Smooth muscle cell (in vitro differentiated cells): ENCODE data around the gene SLIT1. TPM values are rescaled to one million over a fixed set of nuclear protein-coding genes. Genes with fewer than 3 reads are reported as not detected.

Experiments used
- DNase-seq: peaks from one replicate; lab custom pipeline; 2025; ENCODE audit not compliant: unreplicated experiment; lab: John Stamatoyannopoulos, UW
- H2AFZ ChIP-seq: fragments of 200-600 bp; sonication (generic); 2 replicates; pipeline ENCODE4 v1.6.0; 2016; ENCODE audit warnings: antibody characterized with exemption, low read depth, mild to moderate bottlenecking
- H3F3A ChIP-seq: fragments of 200-600 bp; sonication (generic); 2 replicates; pipeline ENCODE4 v1.6.0; 2017; ENCODE audit warnings: antibody characterized with exemption, low read depth
- H3K27ac ChIP-seq: fragments of 200-600 bp; sonication (generic); 2 replicates; pipeline ENCODE4 v1.5.1; 2016; ENCODE audit warnings: low read depth, mild to moderate bottlenecking
- H3K27me3 ChIP-seq: fragments of 200-600 bp; sonication (generic); 2 replicates; pipeline ENCODE4 v1.6.1; 2016; ENCODE audit warnings: low read depth, mild to moderate bottlenecking
- H3K36me3 ChIP-seq: fragments of 200-600 bp; sonication (generic); 2 replicates; pipeline ENCODE4 v1.5.1; 2016; ENCODE audit warnings: low read depth
- H3K4me1 ChIP-seq: fragments of 200-600 bp; sonication (generic); 2 replicates; pipeline ENCODE4 v1.5.1; 2016; ENCODE audit warnings: low read depth
- H3K4me2 ChIP-seq: fragments of 200-600 bp; sonication (generic); 2 replicates; pipeline ENCODE4 v1.6.0; 2016; ENCODE audit warnings: mild to moderate bottlenecking
- H3K4me3 ChIP-seq: fragments of 200-600 bp; sonication (generic); 2 replicates; pipeline ENCODE4 v1.5.1; 2016; ENCODE audit warnings: mild to moderate bottlenecking
- H3K79me2 ChIP-seq: fragments of 200-600 bp; sonication (generic); 2 replicates; pipeline ENCODE4 v1.6.0; 2016; ENCODE audit warnings: low read depth, mild to moderate bottlenecking
- H3K9ac ChIP-seq: fragments of 200-600 bp; sonication (generic); 2 replicates; pipeline ENCODE4 v1.6.0; 2016; ENCODE audit warnings: low read depth
- H3K9me3 ChIP-seq: fragments of 200-600 bp; sonication (generic); replicated peaks from 2 replicates; pipeline ENCODE4 v1.5.1; 2016; ENCODE audit warnings: low read depth
- H4K20me1 ChIP-seq: fragments of 200-600 bp; sonication (generic); 2 replicates; pipeline ENCODE4 v1.6.0; 2016; ENCODE audit warnings: low read depth
- WGBS: methylation state at CpG from one replicate; pipeline ENCODE4 v1.1.7; 2016; ENCODE audit warnings: low lambda C conversion rate; 5-methylcytosine and 5-hydroxymethylcytosine counted together
- polyA plus RNA-seq: library from polyadenylated mRNA; unstranded; fragments of >200 nt; fragmentation: Nextera tagmentation; extraction: Ambion mirVana; gene quantifications from 2 replicates; pipeline ENCODE4 v1.2.1, GENCODE V29; 2016
- total RNA-seq: library from RNA; depleted of rRNA; stranded (reverse); fragments of >200 nt; gene quantifications from 2 replicates; pipeline ENCODE4 v1.2.3, GENCODE V29; 2014
- TF ChIP-seq, protein P1 (sequence below): fragments of 200-600 bp; sonication (generic); IDR thresholded peaks from 2 replicates; pipeline ENCODE4 v1.5.1; 2017; ENCODE audit warnings: borderline replicate concordance, mild to moderate bottlenecking, antibody characterized with exemption; ENCODE audit not compliant: insufficient read depth, poor library complexity, severe bottlenecking

SLIT1 gene
- total and polyA plus RNA-seq, 2 experiments from 2014 or later, result 0.15 TPM; not detected in 1

DNA sequence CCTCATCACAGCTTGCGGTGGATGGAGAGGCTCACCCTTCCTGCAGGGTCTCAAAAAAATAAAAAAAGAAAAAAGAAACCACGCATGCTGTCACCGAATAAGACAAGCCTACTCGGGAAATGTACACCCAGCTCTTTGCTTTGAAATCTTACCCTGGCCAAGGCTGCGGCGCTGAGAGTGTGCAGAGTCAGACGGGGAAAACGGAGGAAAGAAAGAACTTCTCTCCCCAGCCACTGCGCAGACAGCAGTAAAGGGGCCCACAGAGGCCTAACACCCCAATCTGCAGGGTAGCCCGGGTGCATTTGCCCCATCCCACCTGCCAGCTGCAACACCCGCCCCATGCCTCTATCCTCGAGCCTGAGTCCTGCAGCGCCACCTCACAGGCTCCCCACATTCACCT, 14.8 kb downstream of the SLIT1 start:
- H3K27me3 ChIP-seq, result peaks cover 3% of the 10 kb centered on the region
- H3K4me1 ChIP-seq, result no peaks in the 10 kb centered on the region
- H3K9me3 ChIP-seq, result no peaks in the 10 kb centered on the region
- H3F3A ChIP-seq, result no peaks in the 10 kb centered on the region
- no peaks in the 10 kb centered on the region for H3K36me3 ChIP-seq
- no peak overlapping the region for H3K4me2 ChIP-seq
- H2AFZ ChIP-seq, result no peak overlapping the region
- TF ChIP-seq, protein P1, sequence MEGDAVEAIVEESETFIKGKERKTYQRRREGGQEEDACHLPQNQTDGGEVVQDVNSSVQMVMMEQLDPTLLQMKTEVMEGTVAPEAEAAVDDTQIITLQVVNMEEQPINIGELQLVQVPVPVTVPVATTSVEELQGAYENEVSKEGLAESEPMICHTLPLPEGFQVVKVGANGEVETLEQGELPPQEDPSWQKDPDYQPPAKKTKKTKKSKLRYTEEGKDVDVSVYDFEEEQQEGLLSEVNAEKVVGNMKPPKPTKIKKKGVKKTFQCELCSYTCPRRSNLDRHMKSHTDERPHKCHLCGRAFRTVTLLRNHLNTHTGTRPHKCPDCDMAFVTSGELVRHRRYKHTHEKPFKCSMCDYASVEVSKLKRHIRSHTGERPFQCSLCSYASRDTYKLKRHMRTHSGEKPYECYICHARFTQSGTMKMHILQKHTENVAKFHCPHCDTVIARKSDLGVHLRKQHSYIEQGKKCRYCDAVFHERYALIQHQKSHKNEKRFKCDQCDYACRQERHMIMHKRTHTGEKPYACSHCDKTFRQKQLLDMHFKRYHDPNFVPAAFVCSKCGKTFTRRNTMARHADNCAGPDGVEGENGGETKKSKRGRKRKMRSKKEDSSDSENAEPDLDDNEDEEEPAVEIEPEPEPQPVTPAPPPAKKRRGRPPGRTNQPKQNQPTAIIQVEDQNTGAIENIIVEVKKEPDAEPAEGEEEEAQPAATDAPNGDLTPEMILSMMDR, result no peak
- H3K9ac ChIP-seq, result no peak overlapping the region
- H3K4me3 ChIP-seq, result no peak overlapping the region
- H3K27ac ChIP-seq, result no peak overlapping the region
- no peak for DNase-seq
- H3K79me2 ChIP-seq, result no peaks in the 10 kb centered on the region
- WGBS, result 94% methylated on average over 13 of the region's 13 CpGs
- no peaks in the 10 kb centered on the region for H4K20me1 ChIP-seq

DNA sequence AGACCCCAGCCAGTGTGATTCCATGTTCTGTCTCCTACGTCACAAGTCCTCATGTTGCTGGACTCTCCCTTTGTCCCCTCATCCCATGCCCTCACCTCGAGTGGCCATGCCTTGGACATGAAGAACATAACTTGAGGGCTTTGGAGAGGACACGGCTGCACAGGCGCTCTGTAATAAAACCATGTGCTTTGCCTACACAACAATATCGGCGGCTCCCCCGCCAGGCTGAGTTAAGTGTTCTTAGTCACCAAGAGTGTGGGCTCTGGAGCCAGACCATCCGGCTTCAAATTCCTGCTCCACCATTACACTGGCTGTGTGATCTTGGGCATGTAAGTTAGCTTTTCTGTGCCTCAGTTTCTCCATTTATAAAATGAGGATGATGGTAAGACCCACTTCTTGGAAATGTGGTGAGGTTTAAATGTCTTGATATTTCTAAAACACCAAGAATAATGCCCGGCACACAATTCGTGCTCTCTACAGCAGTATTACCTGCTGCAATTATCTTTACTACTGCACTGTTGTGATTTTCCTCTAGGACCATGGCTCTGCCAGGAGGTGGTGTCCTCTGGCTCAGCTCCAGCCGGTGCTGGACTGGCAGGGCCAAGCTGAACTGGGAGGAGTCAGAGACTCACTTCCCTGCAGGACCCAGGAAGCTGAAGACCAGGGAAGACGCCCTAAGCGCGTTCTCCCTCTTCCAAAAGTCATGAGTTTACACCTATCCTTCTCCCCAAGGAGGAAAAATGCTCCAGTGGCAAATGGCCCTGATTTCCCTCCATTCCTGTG, 15.7 kb downstream of the SLIT1 start:
- 77% methylated on average over 14 of the region's 14 CpGs for WGBS
- Histone ChIP-seq H3K4me1 (no peaks in the 10 kb centered on the region), H3K27me3 (peaks cover 3% of the 10 kb centered on the region), H4K20me1 (no peaks in the 10 kb centered on the region), H3K9ac (no peak overlapping the region), H3K4me3 (no peak overlapping the region), H3K36me3 (no peaks in the 10 kb centered on the region), H3K4me2 (no peak overlapping the region), H2AFZ (no peak overlapping the region), H3K9me3 (no peaks in the 10 kb centered on the region), H3K79me2 (no peaks in the 10 kb centered on the region), H3K27ac (no peak overlapping the region), H3F3A (no peaks in the 10 kb centered on the region)
- TF ChIP-seq, protein P1, result no peak
- no peak for DNase-seq

DNA sequence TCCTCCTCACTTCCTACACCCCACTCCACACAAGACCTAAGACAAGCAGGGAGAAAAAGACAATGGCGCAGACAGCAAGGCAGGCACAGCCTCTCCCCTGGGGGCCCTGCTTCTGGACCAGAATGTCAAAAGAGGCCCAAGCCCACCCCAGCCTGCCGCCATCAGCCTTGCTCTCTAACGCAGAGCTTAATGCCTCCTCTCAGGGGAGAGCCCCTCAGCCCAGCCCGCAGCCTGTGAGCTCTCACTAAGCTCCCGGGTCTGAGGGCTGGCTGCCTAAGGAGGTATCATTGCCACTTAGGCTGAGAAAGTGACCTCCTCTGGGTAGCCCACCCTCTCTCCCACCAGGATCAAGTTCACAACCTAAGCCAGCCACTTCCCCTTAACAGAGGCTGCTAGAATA, 16.7 kb downstream of the SLIT1 start:
- Histone ChIP-seq H3K9me3 (no peaks in the 10 kb centered on the region), H3K9ac (no peak overlapping the region), H4K20me1 (no peaks in the 10 kb centered on the region), H2AFZ (no peak overlapping the region), H3K4me1 (no peaks in the 10 kb centered on the region), H3K79me2 (no peaks in the 10 kb centered on the region), H3K27ac (no peak overlapping the region), H3K27me3 (peaks cover 3% of the 10 kb centered on the region), H3F3A (no peaks in the 10 kb centered on the region), H3K4me2 (no peak overlapping the region), H3K4me3 (no peak overlapping the region), H3K36me3 (no peaks in the 10 kb centered on the region)
- TF ChIP-seq, protein P1, result no peak
- DNase-seq, result no peak
- 78% methylated on average over 5 of the region's 5 CpGs for WGBS

DNA sequence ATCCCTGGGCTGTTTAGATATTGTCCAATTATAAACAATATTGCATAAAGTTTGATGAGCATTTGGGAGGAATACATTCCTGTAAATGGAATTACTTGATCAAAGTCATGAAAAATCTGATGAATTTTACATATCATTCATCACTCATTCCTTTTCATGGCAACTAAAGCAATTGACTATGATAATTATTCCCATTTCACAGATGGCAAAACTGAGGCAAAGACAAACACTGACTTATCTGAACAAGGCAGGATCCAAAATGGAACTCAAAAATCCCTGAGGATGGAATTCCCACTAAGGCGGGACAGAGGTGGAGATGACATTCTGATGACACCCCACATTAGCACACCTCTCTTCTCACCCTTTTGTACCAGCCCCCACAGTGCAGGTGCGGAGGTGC, 17.1 kb downstream of the SLIT1 start:
- H2AFZ ChIP-seq, result no peak overlapping the region

More for the DNA sequence above, 17.1 kb downstream of the SLIT1 start:
- Histone ChIP-seq H3K36me3 (no peaks in the 10 kb centered on the region), H3K4me2 (no peak overlapping the region), H4K20me1 (no peaks in the 10 kb centered on the region), H3F3A (no peaks in the 10 kb centered on the region), H3K4me3 (no peak overlapping the region), H3K4me1 (no peaks in the 10 kb centered on the region), H3K79me2 (no peaks in the 10 kb centered on the region), H3K9me3 (no peaks in the 10 kb centered on the region), H3K27me3 (peaks cover 3% of the 10 kb centered on the region), H3K9ac (no peak overlapping the region), H3K27ac (no peak overlapping the region)
- WGBS, result 89% methylated on average over 2 of the region's 2 CpGs
- TF ChIP-seq, protein P1, result no peak
- DNase-seq, result no peak
